Measurements from ENCODE around the gene CDKAL1.

CDKAL1 gene

DNA sequence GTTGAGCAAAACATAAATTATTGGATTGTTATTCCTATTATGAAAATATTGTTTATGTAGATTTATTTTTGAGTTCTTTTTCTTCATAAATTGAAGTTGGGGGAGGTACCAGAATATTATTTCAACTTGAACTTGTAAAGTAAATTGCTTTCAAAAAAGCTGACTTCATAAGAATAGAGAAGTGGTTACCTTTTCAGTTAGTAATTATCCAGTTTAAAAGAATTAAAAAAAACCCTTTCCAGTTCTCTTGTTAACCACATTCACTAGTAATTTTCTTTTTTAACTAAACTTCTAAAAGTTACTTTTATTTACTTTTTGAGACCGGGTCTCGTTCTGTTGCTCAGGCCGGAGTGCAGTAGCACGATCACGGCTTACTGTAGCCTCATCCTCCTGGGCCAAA lies 124.3 kb downstream of the CDKAL1 start:
- no peak for DNase-seq (ENCODE audit: extremely low read depth, insufficient read length)
- Histone ChIP-seq H3K27me3 (replicated peaks; ENCODE audit: control insufficient read depth, insufficient read depth, low read length) (no peaks in the 10 kb centered on the region), H3K36me3 (ENCODE audit: control insufficient read depth, insufficient read depth, low read length) (no peaks in the 10 kb centered on the region), H3K4me3 (replicated peaks; ENCODE audit: low read depth, low read length) (no peak overlapping the region)
- TF ChIP-seq, protein P1, sequence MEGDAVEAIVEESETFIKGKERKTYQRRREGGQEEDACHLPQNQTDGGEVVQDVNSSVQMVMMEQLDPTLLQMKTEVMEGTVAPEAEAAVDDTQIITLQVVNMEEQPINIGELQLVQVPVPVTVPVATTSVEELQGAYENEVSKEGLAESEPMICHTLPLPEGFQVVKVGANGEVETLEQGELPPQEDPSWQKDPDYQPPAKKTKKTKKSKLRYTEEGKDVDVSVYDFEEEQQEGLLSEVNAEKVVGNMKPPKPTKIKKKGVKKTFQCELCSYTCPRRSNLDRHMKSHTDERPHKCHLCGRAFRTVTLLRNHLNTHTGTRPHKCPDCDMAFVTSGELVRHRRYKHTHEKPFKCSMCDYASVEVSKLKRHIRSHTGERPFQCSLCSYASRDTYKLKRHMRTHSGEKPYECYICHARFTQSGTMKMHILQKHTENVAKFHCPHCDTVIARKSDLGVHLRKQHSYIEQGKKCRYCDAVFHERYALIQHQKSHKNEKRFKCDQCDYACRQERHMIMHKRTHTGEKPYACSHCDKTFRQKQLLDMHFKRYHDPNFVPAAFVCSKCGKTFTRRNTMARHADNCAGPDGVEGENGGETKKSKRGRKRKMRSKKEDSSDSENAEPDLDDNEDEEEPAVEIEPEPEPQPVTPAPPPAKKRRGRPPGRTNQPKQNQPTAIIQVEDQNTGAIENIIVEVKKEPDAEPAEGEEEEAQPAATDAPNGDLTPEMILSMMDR (IDR thresholded peaks at IDR 0.05; ENCODE audit: insufficient read depth, low read length, poor library complexity, severe bottlenecking), result no peak

- no peaks in the 10 kb centered on the region for H3K27me3 ChIP-seq (replicated peaks; ENCODE audit: control insufficient read depth, insufficient read depth, low read length)
- TF ChIP-seq, protein P1 (IDR thresholded peaks at IDR 0.05; ENCODE audit: insufficient read depth, low read length, poor library complexity, severe bottlenecking), result no peak
- DNase-seq (ENCODE audit: extremely low read depth, insufficient read length), result no peak
- no peaks in the 10 kb centered on the region for H3K36me3 ChIP-seq (ENCODE audit: control insufficient read depth, insufficient read depth, low read length)
- H3K4me3 ChIP-seq (replicated peaks; ENCODE audit: low read depth, low read length), result no peak overlapping the region
Observed at GRCh38 chr6:20660534-20660933, 126.3 kb downstream of the CDKAL1 start.

- Histone ChIP-seq H3K36me3 (ENCODE audit: control insufficient read depth, insufficient read depth, low read length) (no peaks in the 10 kb centered on the region), H3K27me3 (replicated peaks; ENCODE audit: control insufficient read depth, insufficient read depth, low read length) (no peaks in the 10 kb centered on the region), H3K4me3 (replicated peaks; ENCODE audit: low read depth, low read length) (no peak overlapping the region)
- no peak for DNase-seq (ENCODE audit: extremely low read depth, insufficient read length)
- TF ChIP-seq, protein P1 (IDR thresholded peaks at IDR 0.05; ENCODE audit: insufficient read depth, low read length, poor library complexity, severe bottlenecking), result no peak
Observed at GRCh38 chr6:20661721-20662120, 127.5 kb downstream of the CDKAL1 start.

DNA sequence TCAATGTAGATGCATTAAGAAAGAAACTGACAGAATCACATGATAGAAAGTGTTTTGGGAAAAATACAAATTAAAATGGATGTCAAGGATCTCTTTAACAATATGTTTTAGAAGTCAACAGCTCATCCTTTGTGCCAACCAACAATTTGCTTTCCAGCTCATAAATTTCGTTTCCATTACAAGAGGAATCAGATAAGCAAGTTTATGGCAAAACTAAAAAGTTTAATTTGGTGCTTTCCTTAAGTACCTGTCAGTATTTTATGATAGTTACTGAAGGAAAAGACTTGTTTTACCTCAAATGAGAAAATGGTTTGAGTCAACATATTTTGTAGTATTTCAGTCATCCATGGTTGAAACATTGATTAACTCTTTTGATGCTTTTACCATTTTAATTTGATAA lies 130.0 kb downstream of the CDKAL1 start:
- no peaks in the 10 kb centered on the region for H3K36me3 ChIP-seq (ENCODE audit: control insufficient read depth, insufficient read depth, low read length)
- TF ChIP-seq, protein P1 (IDR thresholded peaks at IDR 0.05; ENCODE audit: insufficient read depth, low read length, poor library complexity, severe bottlenecking), result no peak
- no peak for DNase-seq (ENCODE audit: extremely low read depth, insufficient read length)
- H3K27me3 ChIP-seq (replicated peaks; ENCODE audit: control insufficient read depth, insufficient read depth, low read length), result no peaks in the 10 kb centered on the region
- no peak overlapping the region for H3K4me3 ChIP-seq (replicated peaks; ENCODE audit: low read depth, low read length)

DNA sequence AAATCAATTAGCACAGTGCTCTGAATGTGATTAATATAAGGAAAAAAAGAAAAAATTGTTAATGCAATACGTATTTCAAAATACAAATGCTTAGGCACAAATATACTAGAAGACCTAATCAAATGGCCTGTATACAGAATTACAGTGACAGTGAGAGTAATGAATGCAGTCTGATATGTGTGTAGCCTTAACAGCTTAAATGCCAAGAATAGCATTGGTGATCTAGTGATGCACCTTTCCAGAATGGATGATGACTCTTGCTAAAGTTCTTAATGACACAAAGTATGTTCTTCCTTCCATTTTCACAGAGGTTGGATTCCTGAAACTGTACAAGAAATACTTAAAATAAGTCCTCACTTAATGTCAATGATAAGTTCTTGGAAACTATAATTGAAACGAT lies 131.0 kb downstream of the CDKAL1 start:
- no peaks in the 10 kb centered on the region for H3K27me3 ChIP-seq (replicated peaks; ENCODE audit: control insufficient read depth, insufficient read depth, low read length)
- TF ChIP-seq, protein P1 (IDR thresholded peaks at IDR 0.05; ENCODE audit: insufficient read depth, low read length, poor library complexity, severe bottlenecking), result no peak
- no peaks in the 10 kb centered on the region for H3K36me3 ChIP-seq (ENCODE audit: control insufficient read depth, insufficient read depth, low read length)

More for the DNA sequence above, 131.0 kb downstream of the CDKAL1 start:
- no peak for DNase-seq (ENCODE audit: extremely low read depth, insufficient read length)
- no peak overlapping the region for H3K4me3 ChIP-seq (replicated peaks; ENCODE audit: low read depth, low read length)
